ENCODE measurements around the gene ZNF784.
"Not testable (repeated sequence)": the region's sequence is repeated elsewhere in the genome, so short reads cannot be mapped to it uniquely, and the experiment has no call there.

ZNF784 gene

GRCh38 chr19:55588738-55589137 is 35.6 kb downstream of the ZNF784 start:
- TF ChIP-seq EZH2 (optimal IDR thresholded peaks at IDR 0.05; ENCODE audit: low read depth, low read length) (no peak), EZH2phosphoT487 (IDR thresholded peaks at IDR 0.05; ENCODE audit: low read length) (no peak), CTCF (IDR thresholded peaks at IDR 0.05; ENCODE audit: low read length) (no peak)
- Histone ChIP-seq H3K9me3 (replicated peaks; ENCODE audit: insufficient read depth, low read length) (no peaks in the 10 kb centered on the region), H3K27ac (ENCODE audit: low read length) (no peak overlapping the region), H3F3A (ENCODE audit: insufficient read depth, low read length) (no peaks in the 10 kb centered on the region), H3K4me2 (ENCODE audit: low read depth, low read length) (no peak overlapping the region), H3K9me2 (replicated peaks; ENCODE audit: insufficient read depth, low read length) (no peaks in the 10 kb centered on the region), H3K36me3 (replicated peaks; ENCODE audit: insufficient read depth, low read length) (no peaks in the 10 kb centered on the region), H3K27me3 (replicated peaks; ENCODE audit: insufficient read depth, low read length) (peaks cover 52% of the 10 kb centered on the region), H4K20me1 (ENCODE audit: insufficient read depth, low read length) (no peaks in the 10 kb centered on the region), H3K4me1 (ENCODE audit: low read length) (no peaks in the 10 kb centered on the region), H3K9ac (ENCODE audit: low read length) (no peak overlapping the region), H3K4me3 (ENCODE audit: low read length) (no peak overlapping the region), H2AFZ (ENCODE audit: low read length) (no peak overlapping the region), H3K79me2 (ENCODE audit: low read length) (no peaks in the 10 kb centered on the region)
- no peak for DNase-seq

GRCh38 chr19:55586976-55587668 is 37.2 kb downstream of the ZNF784 start:
- no peak overlapping the region for H3K9ac ChIP-seq (ENCODE audit: low read length)
- H2AFZ ChIP-seq (ENCODE audit: low read length) = peak overlapping the region; percentile 34; the same call in 1 of the 2 replicates
- H3K27me3 ChIP-seq (replicated peaks; ENCODE audit: insufficient read depth, low read length) = peaks cover 60% of the 10 kb centered on the region
- no peaks in the 10 kb centered on the region for H3K4me1 ChIP-seq (ENCODE audit: low read length)
- no peaks in the 10 kb centered on the region for H3K9me3 ChIP-seq (replicated peaks; ENCODE audit: insufficient read depth, low read length)
- no peak overlapping the region for H3K27ac ChIP-seq (ENCODE audit: low read length)
- peak overlapping the region; percentile 37 for H3K4me3 ChIP-seq (ENCODE audit: low read length)
- no peak for TF ChIP-seq EZH2 (optimal IDR thresholded peaks at IDR 0.05; ENCODE audit: low read depth, low read length)
- peak; percentile 90 for DNase-seq
- H3F3A ChIP-seq (ENCODE audit: insufficient read depth, low read length) = no peaks in the 10 kb centered on the region
- H3K79me2 ChIP-seq (ENCODE audit: low read length) = no peaks in the 10 kb centered on the region
- H4K20me1 ChIP-seq (ENCODE audit: insufficient read depth, low read length) = no peaks in the 10 kb centered on the region
- H3K9me2 ChIP-seq (replicated peaks; ENCODE audit: insufficient read depth, low read length) = no peaks in the 10 kb centered on the region
- peak overlapping the region; percentile 40 for H3K4me2 ChIP-seq (ENCODE audit: low read depth, low read length)
- H3K36me3 ChIP-seq (replicated peaks; ENCODE audit: insufficient read depth, low read length) = no peaks in the 10 kb centered on the region

- TF ChIP-seq EZH2 (optimal IDR thresholded peaks at IDR 0.05; ENCODE audit: low read depth, low read length) (no peak), EZH2phosphoT487 (IDR thresholded peaks at IDR 0.05; ENCODE audit: low read length) (no peak), CTCF (IDR thresholded peaks at IDR 0.05; ENCODE audit: low read length) (no peak)
- Histone ChIP-seq H3K4me1 (ENCODE audit: low read length) (no peaks in the 10 kb centered on the region), H3K9me3 (replicated peaks; ENCODE audit: insufficient read depth, low read length) (no peaks in the 10 kb centered on the region), H3K4me3 (ENCODE audit: low read length) (no peak overlapping the region), H3K27ac (ENCODE audit: low read length) (no peak overlapping the region), H3K36me3 (replicated peaks; ENCODE audit: insufficient read depth, low read length) (no peaks in the 10 kb centered on the region), H3K4me2 (ENCODE audit: low read depth, low read length) (no peak overlapping the region), H4K20me1 (ENCODE audit: insufficient read depth, low read length) (no peaks in the 10 kb centered on the region), H3K9me2 (replicated peaks; ENCODE audit: insufficient read depth, low read length) (no peaks in the 10 kb centered on the region), H3K27me3 (replicated peaks; ENCODE audit: insufficient read depth, low read length) (peaks cover 73% of the 10 kb centered on the region), H3K79me2 (ENCODE audit: low read length) (no peaks in the 10 kb centered on the region), H3F3A (ENCODE audit: insufficient read depth, low read length) (no peaks in the 10 kb centered on the region), H3K9ac (ENCODE audit: low read length) (no peak overlapping the region), H2AFZ (ENCODE audit: low read length) (no peak overlapping the region)
- no peak for DNase-seq
Measured at GRCh38 chr19:55585658-55586339, 38.6 kb downstream of the ZNF784 start.

- no peak overlapping the region for H3K9ac ChIP-seq (ENCODE audit: low read length)
- no peak for DNase-seq
- no peaks in the 10 kb centered on the region for H3K79me2 ChIP-seq (ENCODE audit: low read length)
- no peak overlapping the region for H3K27ac ChIP-seq (ENCODE audit: low read length)
- H3K4me2 ChIP-seq (ENCODE audit: low read depth, low read length) = no peak overlapping the region
- H3K4me3 ChIP-seq (ENCODE audit: low read length) = no peak overlapping the region
- H3F3A ChIP-seq (ENCODE audit: insufficient read depth, low read length) = no peaks in the 10 kb centered on the region
- H2AFZ ChIP-seq (ENCODE audit: low read length) = no peak overlapping the region
- no peak for TF ChIP-seq CTCF (IDR thresholded peaks at IDR 0.05; ENCODE audit: low read length)
- TF ChIP-seq EZH2phosphoT487 (IDR thresholded peaks at IDR 0.05; ENCODE audit: low read length) = no peak
- no peak for TF ChIP-seq EZH2 (optimal IDR thresholded peaks at IDR 0.05; ENCODE audit: low read depth, low read length)
- H3K9me2 ChIP-seq (replicated peaks; ENCODE audit: insufficient read depth, low read length) = no peaks in the 10 kb centered on the region
- no peaks in the 10 kb centered on the region for H3K36me3 ChIP-seq (replicated peaks; ENCODE audit: insufficient read depth, low read length)
- no peaks in the 10 kb centered on the region for H3K9me3 ChIP-seq (replicated peaks; ENCODE audit: insufficient read depth, low read length)
- no peaks in the 10 kb centered on the region for H4K20me1 ChIP-seq (ENCODE audit: insufficient read depth, low read length)
- peaks cover 69% of the 10 kb centered on the region for H3K27me3 ChIP-seq (replicated peaks; ENCODE audit: insufficient read depth, low read length)
- no peaks in the 10 kb centered on the region for H3K4me1 ChIP-seq (ENCODE audit: low read length)
Measured at GRCh38 chr19:55584871-55585270, 39.5 kb downstream of the ZNF784 start.

GRCh38 chr19:55583897-55584296 is 40.5 kb downstream of the ZNF784 start:
- H3K27me3 ChIP-seq (replicated peaks; ENCODE audit: insufficient read depth, low read length) = peaks cover 63% of the 10 kb centered on the region
- H3K9ac ChIP-seq (ENCODE audit: low read length); H3K27ac ChIP-seq (ENCODE audit: low read length); H2AFZ ChIP-seq (ENCODE audit: low read length); H4K20me1 ChIP-seq (ENCODE audit: insufficient read depth, low read length); H3K4me2 ChIP-seq (ENCODE audit: low read depth, low read length); H3K9me3 ChIP-seq (replicated peaks; ENCODE audit: insufficient read depth, low read length); H3K4me3 ChIP-seq (ENCODE audit: low read length); DNase-seq; H3K4me1 ChIP-seq (ENCODE audit: low read length); H3K36me3 ChIP-seq (replicated peaks; ENCODE audit: insufficient read depth, low read length); H3F3A ChIP-seq (ENCODE audit: insufficient read depth, low read length); H3K9me2 ChIP-seq (replicated peaks; ENCODE audit: insufficient read depth, low read length); H3K79me2 ChIP-seq (ENCODE audit: low read length): not testable (repeated sequence)
